CD14-positive monocyte (primary cell): ENCODE data around the gene MRPL43. TPM values are rescaled to one million over a fixed set of nuclear protein-coding genes. Genes with fewer than 3 reads are reported as not detected.

Experiments used
- DNase-seq, 3 donors: peaks; one replicate each; pipeline ENCODE4 v3.0.0-alpha.2; 2011 to 2022
- H2AFZ ChIP-seq: 2 replicates; pipeline ENCODE4 v1.6.0; 2012; ENCODE audit warnings: mild to moderate bottlenecking, low read depth, low read length, inconsistent platforms; ENCODE audit not compliant: insufficient read depth, poor library complexity, severe bottlenecking
- H3K27ac ChIP-seq, 2 donors: 1 replicate in 1 of 2; 2 replicates in 1 of 2; pipeline ENCODE4 v1.5.1; 2012 to 2013; ENCODE audit warnings: low read length in 2 of 2, control low read depth in 1 of 2, inconsistent platforms in 1 of 2, low read depth in 1 of 2, mild to moderate bottlenecking in 1 of 2
- H3K27me3 ChIP-seq, 2 donors: one replicate each; pipeline versions ENCODE4 v1.6.0 to v1.6.1; 2011 to 2013; ENCODE audit warnings: low read length in 2 of 2; ENCODE audit not compliant: control insufficient read depth in 2 of 2, insufficient read depth in 2 of 2
- H3K36me3 ChIP-seq, 2 donors: replicated peaks in 1 of 2; 1 replicate in 1 of 2; 2 replicates in 1 of 2; pipeline versions ENCODE4 v1.5.1 to v1.6.1; 2012 to 2013; ENCODE audit warnings: low read length in 2 of 2, control low read depth in 1 of 2, inconsistent platforms in 1 of 2, mild to moderate bottlenecking in 1 of 2; ENCODE audit not compliant: insufficient read depth in 2 of 2, control insufficient read depth in 1 of 2
- H3K4me1 ChIP-seq, 2 donors: 1 replicate in 1 of 2; 2 replicates in 1 of 2; pipeline versions ENCODE4 v1.5.1 to v1.6.1; 2012 to 2013; ENCODE audit warnings: low read length in 2 of 2, control low read depth in 1 of 2, inconsistent platforms in 1 of 2, mild to moderate bottlenecking in 1 of 2, moderate library complexity in 1 of 2; ENCODE audit not compliant: insufficient read depth in 2 of 2, control insufficient read depth in 1 of 2
- H3K4me2 ChIP-seq: replicated peaks from 2 replicates; pipeline ENCODE3; 2012; ENCODE audit warnings: low read length, moderate library complexity, mild to moderate bottlenecking; ENCODE audit not compliant: poor library complexity, severe bottlenecking; ENCODE audit errors: extremely low read depth
- H3K4me3 ChIP-seq, 3 experiments: fragments of 200-600 bp in 1 of 3; sonication (generic) in 1 of 3; replicated peaks in 1 of 3; 1 replicate in 2 of 3; 2 replicates in 1 of 3; pipeline ENCODE4 v1.5.1; 2011 to 2013; ENCODE audit warnings: low read length in 3 of 3, mild to moderate bottlenecking in 3 of 3, control low read depth in 2 of 3, low read depth in 2 of 3, inconsistent platforms in 1 of 3, moderate library complexity in 1 of 3
- H3K79me2 ChIP-seq: 2 replicates; pipeline ENCODE4 v1.6.0; 2012; ENCODE audit warnings: mild to moderate bottlenecking, control low read depth, inconsistent platforms, low read length, moderate library complexity; ENCODE audit not compliant: insufficient read depth
- H3K9ac ChIP-seq: 2 replicates; pipeline ENCODE4 v1.6.0; 2017; ENCODE audit warnings: low read length, mild to moderate bottlenecking; ENCODE audit not compliant: insufficient read depth, poor library complexity, severe bottlenecking
- H3K9me3 ChIP-seq, 2 donors: replicated peaks in 1 of 2; 1 replicate in 1 of 2; 2 replicates in 1 of 2; pipeline versions ENCODE4 v1.5.1 to v1.6.1; 2012 to 2013; ENCODE audit warnings: low read length in 2 of 2, control low read depth in 1 of 2; ENCODE audit not compliant: control insufficient read depth in 1 of 2, insufficient read depth in 1 of 2
- H4K20me1 ChIP-seq: 2 replicates; pipeline ENCODE4 v1.6.0; 2012; ENCODE audit warnings: mild to moderate bottlenecking, low read length, control low read depth, moderate library complexity; ENCODE audit not compliant: insufficient read depth
- H3K27ac Mint-ChIP-seq, 7 donors: one replicate each; pipeline ENCODE4 v1.8.0; 2020; ENCODE audit warnings: mild to moderate bottlenecking in 7 of 7, mixed read lengths in 7 of 7, moderate library complexity in 6 of 7, inconsistent platforms in 2 of 7
- H3K27me3 Mint-ChIP-seq, 3 donors: one replicate each; pipeline ENCODE4 v1.8.0; 2021 to 2022; ENCODE audit warnings: low read depth in 3 of 3, mild to moderate bottlenecking in 3 of 3, mixed read lengths in 3 of 3, moderate library complexity in 3 of 3, inconsistent platforms in 1 of 3
- H3K36me3 Mint-ChIP-seq, 2 donors: one replicate each; pipeline ENCODE4 v1.8.0; 2020; ENCODE audit warnings: mixed read lengths in 2 of 2, inconsistent platforms in 1 of 2, mild to moderate bottlenecking in 1 of 2
- H3K4me1 Mint-ChIP-seq: one replicate; pipeline ENCODE4 v1.8.0; 2020; ENCODE audit warnings: mild to moderate bottlenecking, mixed read lengths
- H3K4me3 Mint-ChIP-seq, 2 donors: one replicate each; pipeline ENCODE4 v1.8.0; 2020; ENCODE audit warnings: mild to moderate bottlenecking in 2 of 2, mixed read lengths in 2 of 2, moderate library complexity in 1 of 2
- H3K9me3 Mint-ChIP-seq, 7 donors: one replicate each; pipeline ENCODE4 v1.8.0; 2020 to 2022; ENCODE audit warnings: mixed read lengths in 7 of 7, mild to moderate bottlenecking in 6 of 7, moderate library complexity in 6 of 7, inconsistent platforms in 2 of 7
- intact Hi-C, 2 donors: fragments of 100-400 bp; cut with micrococcal nuclease; formaldehyde crosslinking; loops; one replicate each; pipeline versions ENCODE4 v1.15.0 to v1.15.1; 2023
- polyA plus RNA-seq, 3 donors: library from polyadenylated mRNA; depleted of rRNA in 1 of 3; unstranded in 2 of 3; stranded (reverse) in 1 of 3; fragments of 300-500 nt in 2 of 3; fragments of >200 nt in 1 of 3; fragmentation: Illumina TruSeq in 2 of 3; gene quantifications; 1 replicate in 2 of 3; 2 replicates in 1 of 3; pipeline ENCODE4 v1.2.3, GENCODE V29; 2012 to 2021
- small RNA-seq: library from RNA; depleted of rRNA; stranded (forward); fragments of <200 nt; gene quantifications from one replicate; pipeline ENCODE3, GENCODE V24; 2012; ENCODE audit warnings: low read depth; ENCODE audit not compliant: insufficient read length
- TF ChIP-seq, protein P1 (sequence below): fragments of 200-600 bp; IDR thresholded peaks from one replicate; pipeline ENCODE4 v1.8.0; 2022; ENCODE audit warnings: antibody characterized with exemption, mild to moderate bottlenecking

MRPL43 gene
- polyA plus RNA-seq, 3 donors = 69.5 to 123 (median 98.0) TPM

GRCh38 chr10:100939763-100940344 is 47.4 kb downstream of the MRPL43 start:
- intact Hi-C loops = no loop called here
- no peaks in the 10 kb centered on the region for H3K9me3 Mint-ChIP-seq
- H3K27me3 ChIP-seq = no peaks in the 10 kb centered on the region
- H3K36me3 Mint-ChIP-seq = peaks cover 68 to 94% of the 10 kb centered on the region in 2 donors
- TF ChIP-seq, protein P1, sequence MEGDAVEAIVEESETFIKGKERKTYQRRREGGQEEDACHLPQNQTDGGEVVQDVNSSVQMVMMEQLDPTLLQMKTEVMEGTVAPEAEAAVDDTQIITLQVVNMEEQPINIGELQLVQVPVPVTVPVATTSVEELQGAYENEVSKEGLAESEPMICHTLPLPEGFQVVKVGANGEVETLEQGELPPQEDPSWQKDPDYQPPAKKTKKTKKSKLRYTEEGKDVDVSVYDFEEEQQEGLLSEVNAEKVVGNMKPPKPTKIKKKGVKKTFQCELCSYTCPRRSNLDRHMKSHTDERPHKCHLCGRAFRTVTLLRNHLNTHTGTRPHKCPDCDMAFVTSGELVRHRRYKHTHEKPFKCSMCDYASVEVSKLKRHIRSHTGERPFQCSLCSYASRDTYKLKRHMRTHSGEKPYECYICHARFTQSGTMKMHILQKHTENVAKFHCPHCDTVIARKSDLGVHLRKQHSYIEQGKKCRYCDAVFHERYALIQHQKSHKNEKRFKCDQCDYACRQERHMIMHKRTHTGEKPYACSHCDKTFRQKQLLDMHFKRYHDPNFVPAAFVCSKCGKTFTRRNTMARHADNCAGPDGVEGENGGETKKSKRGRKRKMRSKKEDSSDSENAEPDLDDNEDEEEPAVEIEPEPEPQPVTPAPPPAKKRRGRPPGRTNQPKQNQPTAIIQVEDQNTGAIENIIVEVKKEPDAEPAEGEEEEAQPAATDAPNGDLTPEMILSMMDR = no peak
- peak overlapping the region in 3 of 7 donors; percentile 46 to 52 (median 50) for H3K27ac Mint-ChIP-seq
- H3K4me3 ChIP-seq = no peak overlapping the region
- no peaks in the 10 kb centered on the region for H3K4me1 ChIP-seq
- no peaks in the 10 kb centered on the region for H3K79me2 ChIP-seq
- no peaks in the 10 kb centered on the region for H3K27me3 Mint-ChIP-seq
- H3K4me1 Mint-ChIP-seq = no peaks in the 10 kb centered on the region
- no peak overlapping the region for H3K4me2 ChIP-seq
- peaks cover 85 to 100% of the 10 kb centered on the region in 2 donors for H3K36me3 ChIP-seq
- H3K4me3 Mint-ChIP-seq = no peak overlapping the region
- no peak overlapping the region for H3K9ac ChIP-seq
- no peak overlapping the region for H3K27ac ChIP-seq
- no peak overlapping the region for H2AFZ ChIP-seq
- no peak for DNase-seq
- no peaks in the 10 kb centered on the region for H3K9me3 ChIP-seq
- no peaks in the 10 kb centered on the region for H4K20me1 ChIP-seq

Small RNA genes within 50 kb of the gene (small RNA-seq; reads per million reads assigned to genes)
- gene MIR608 = not detected

Other genes starting within 250 kb of the MRPL43 start
- not detected for gene PAX2, start 241.9 kb downstream of the MRPL43 start, polyA plus RNA-seq
- 10 to 100 TPM in 1 of 3 donors, 1 to 10 TPM in 2; 5.8 to 11.3 (median 6.4) TPM for gene SLF2, start 74.5 kb downstream of the MRPL43 start, polyA plus RNA-seq
- gene SEMA4G, start 18.0 kb downstream of the MRPL43 start, polyA plus RNA-seq = under 1 TPM in 1 of 3 donors, not detected in 2; 0.24 TPM
- 1 to 10 TPM in 1 of 3 donors, under 1 TPM in 2; 0.31 to 1.2 (median 0.69) TPM for gene TWNK, start within 50 bp of the MRPL43 start, polyA plus RNA-seq
- 1 to 10 TPM; 2.8 to 9.2 (median 3.3) TPM for gene LZTS2, start 12.3 kb upstream of the MRPL43 start, polyA plus RNA-seq
- under 1 TPM in 1 of 3 donors, not detected in 2; 0.73 TPM for gene PDZD7, start 43.6 kb upstream of the MRPL43 start, polyA plus RNA-seq
- 100 to 1,000 TPM in 1 of 3 donors, 10 to 100 TPM in 2; 21.3 to 152 (median 24.2) TPM for gene SFXN3, start 43.7 kb upstream of the MRPL43 start, polyA plus RNA-seq
- 1 to 10 TPM in 1 of 3 donors, under 1 TPM in 2; 0.15 to 6.6 (median 0.53) TPM for gene KAZALD1, start 74.5 kb upstream of the MRPL43 start, polyA plus RNA-seq
- not detected for gene TLX1, start 143.8 kb upstream of the MRPL43 start, polyA plus RNA-seq
- gene LBX1, start 242.0 kb upstream of the MRPL43 start, polyA plus RNA-seq = not detected